Amniotic stem cell (primary cell): ENCODE data around the gene LYRM7.
"Not testable (repeated sequence)": the region's sequence is repeated elsewhere in the genome, so short reads cannot be mapped to it uniquely, and the experiment has no call there.

Source experiments
- DNase-seq: peaks from one replicate; lab custom pipeline; 2025; lab: John Stamatoyannopoulos, UW

Gene LYRM7

GRCh38 chr5:131180407-131180806, 9.7 kb downstream of the LYRM7 start:
- DNase-seq, result no peak

GRCh38 chr5:131182839-131183238, 12.1 kb downstream of the LYRM7 start:
- DNase-seq, result no peak

- DNase-seq, result no peak
These were observed 14.9 kb downstream of the LYRM7 start for GRCh38 chr5:131185523-131186104.

- no peak for DNase-seq
These were observed 16.0 kb downstream of the LYRM7 start for GRCh38 chr5:131186561-131187256.

GRCh38 chr5:131193106-131193505, 22.4 kb downstream of the LYRM7 start:
- no peak for DNase-seq

GRCh38 chr5:131193897-131194296, 23.2 kb downstream of the LYRM7 start:
- not testable (repeated sequence) for DNase-seq

- no peak for DNase-seq
These were observed 24.0 kb downstream of the LYRM7 start for GRCh38 chr5:131194725-131195124.

- DNase-seq, result no peak
These were observed 25.0 kb downstream of the LYRM7 start for GRCh38 chr5:131195696-131196095.

GRCh38 chr5:131196331-131196730, 25.6 kb downstream of the LYRM7 start:
- no peak for DNase-seq

GRCh38 chr5:131198625-131199024, 27.9 kb downstream of the LYRM7 start:
- no peak for DNase-seq

GRCh38 chr5:131200560-131200959, 29.8 kb downstream of the LYRM7 start:
- no peak for DNase-seq

- DNase-seq, result no peak
These were observed 34.2 kb downstream of the LYRM7 start for GRCh38 chr5:131204964-131205363.

- no peak for DNase-seq
These were observed 35.3 kb downstream of the LYRM7 start for GRCh38 chr5:131206061-131206460.

- no peak for DNase-seq
These were observed 36.0 kb downstream of the LYRM7 start for GRCh38 chr5:131206772-131207171.

- no peak for DNase-seq
These were observed 38.4 kb downstream of the LYRM7 start for GRCh38 chr5:131209175-131209505.

- DNase-seq, result no peak
These were observed 38.9 kb downstream of the LYRM7 start for GRCh38 chr5:131209506-131210150.

- no peak for DNase-seq
These were observed 39.4 kb downstream of the LYRM7 start for GRCh38 chr5:131210151-131210510.

GRCh38 chr5:131211669-131212068, 40.9 kb downstream of the LYRM7 start:
- no peak for DNase-seq

- DNase-seq, result no peak
These were observed 41.8 kb downstream of the LYRM7 start for GRCh38 chr5:131212471-131213021.

- no peak for DNase-seq
These were observed 44.0 kb downstream of the LYRM7 start for GRCh38 chr5:131214609-131215227.

GRCh38 chr5:131217791-131218190, 47.0 kb downstream of the LYRM7 start:
- DNase-seq, result no peak

GRCh38 chr5:131218392-131218791, 47.6 kb downstream of the LYRM7 start:
- DNase-seq, result no peak

GRCh38 chr5:131220566-131220965, 49.8 kb downstream of the LYRM7 start:
- no peak for DNase-seq
